IMR-90 (cell line): ENCODE results near the gene TBC1D4. TPM values are rescaled to one million over a fixed set of nuclear protein-coding genes. Genes with fewer than 3 reads are reported as not detected.

Source experiments
- ATAC-seq: fragments of 200-7000 bp; cut with Tn5 transposase; 2 replicates; pipeline ENCODE4 v1.9.1; 2020; ENCODE audit warnings: low read depth, mild to moderate bottlenecking, moderate library complexity
- BruUV-seq: library from RNA; stranded (reverse); fragments of 400-500 nt; replicated peaks from 2 replicates; lab custom pipeline; 2021; lab: Mats Ljungman, UMichigan
- CTCF ChIA-PET: fragments of 300-600 bp; formaldehyde crosslinking; extraction: SDS; loops from one replicate; lab custom pipeline; 2021; ENCODE audit warnings: antibody characterized with exemption; lab: Yijun Ruan, JAX
- POLR2A ChIA-PET: fragments of 300-600 bp; sonication (Branson Sonifier 250); formaldehyde crosslinking; loops from one replicate; lab custom pipeline; 2022; ENCODE audit warnings: antibody characterized with exemption; ENCODE audit not compliant: unreplicated experiment; lab: Charles Lee
- DNase-seq: peaks from one replicate; pipeline ENCODE4 v3.0.0; 2013
- H2AFZ ChIP-seq: replicated peaks from 2 replicates; pipeline ENCODE3; 2013; ENCODE audit warnings: low read length, mild to moderate bottlenecking; ENCODE audit not compliant: poor library complexity
- H2AK5ac ChIP-seq: 2 replicates; pipeline ENCODE4 v1.6.1; 2013; ENCODE audit warnings: low read depth, low read length, inconsistent platforms
- H2AK9ac ChIP-seq: replicated peaks from 2 replicates; pipeline ENCODE3; 2013; ENCODE audit warnings: mild to moderate bottlenecking, low read depth, low read length, moderate library complexity; ENCODE audit not compliant: poor library complexity
- H2BK120ac ChIP-seq: 2 replicates; pipeline ENCODE4 v1.6.1; 2013; ENCODE audit warnings: low read depth, low read length, inconsistent platforms
- H2BK15ac ChIP-seq: 3 replicates; pipeline ENCODE4 v1.6.1; 2013; ENCODE audit warnings: low read depth, low read length, inconsistent platforms
- H2BK20ac ChIP-seq: 2 replicates; pipeline ENCODE4 v1.6.1; 2013; ENCODE audit warnings: low read depth, mild to moderate bottlenecking, inconsistent platforms, low read length, moderate library complexity
- H2BK5ac ChIP-seq: 2 replicates; pipeline ENCODE4 v1.6.1; 2013; ENCODE audit warnings: mild to moderate bottlenecking, low read depth, low read length, inconsistent platforms; ENCODE audit not compliant: poor library complexity, severe bottlenecking
- H3K14ac ChIP-seq: replicated peaks from 2 replicates; pipeline ENCODE4 v1.6.1; 2013; ENCODE audit warnings: low read depth, low read length, inconsistent platforms
- H3K18ac ChIP-seq: 2 replicates; pipeline ENCODE4 v1.6.1; 2013; ENCODE audit warnings: low read depth, low read length, control low read depth
- H3K23ac ChIP-seq: 2 replicates; pipeline ENCODE4 v1.6.1; 2013; ENCODE audit warnings: low read depth, low read length, inconsistent platforms
- H3K27ac ChIP-seq: 2 replicates; pipeline ENCODE4 v1.5.1; 2013; ENCODE audit warnings: mild to moderate bottlenecking, control low read depth, low read length; ENCODE audit not compliant: insufficient read depth
- H3K27me3 ChIP-seq: 2 replicates; pipeline ENCODE4 v1.6.1; 2013; ENCODE audit warnings: low read length; ENCODE audit not compliant: control insufficient read depth, insufficient read depth
- H3K36me3 ChIP-seq: 2 replicates; pipeline ENCODE4 v1.6.1; 2013; ENCODE audit warnings: low read length, mixed read lengths; ENCODE audit not compliant: control insufficient read depth, insufficient read depth
- H3K4ac ChIP-seq: 2 replicates; pipeline ENCODE4 v1.6.1; 2013; ENCODE audit warnings: low read depth, low read length, inconsistent platforms
- H3K4me1 ChIP-seq: 2 replicates; pipeline ENCODE4 v1.6.1; 2013; ENCODE audit warnings: low read length, mixed read lengths; ENCODE audit not compliant: control insufficient read depth, insufficient read depth
- H3K4me2 ChIP-seq: 2 replicates; pipeline ENCODE4 v1.6.1; 2013; ENCODE audit warnings: low read depth, mild to moderate bottlenecking, control low read depth, low read length, moderate library complexity
- H3K4me3 ChIP-seq: 2 replicates; pipeline ENCODE4 v1.5.1; 2013; ENCODE audit warnings: low read depth, mild to moderate bottlenecking, control low read depth, low read length, moderate library complexity; ENCODE audit not compliant: insufficient read depth
- H3K56ac ChIP-seq: 2 replicates; pipeline ENCODE4 v1.6.1; 2013; ENCODE audit warnings: low read length, inconsistent platforms; ENCODE audit not compliant: insufficient read depth; ENCODE audit errors: extremely low read depth
- H3K79me1 ChIP-seq, 2 experiments: 2 replicates each; pipeline ENCODE4 v1.6.1; 2013; ENCODE audit warnings: low read length in 2 of 2, inconsistent platforms in 1 of 2, low read depth in 1 of 2
- H3K9ac ChIP-seq: 2 replicates; pipeline ENCODE4 v1.6.1; 2013; ENCODE audit warnings: low read depth, low read length, control low read depth
- H3K9me1 ChIP-seq: 2 replicates; pipeline ENCODE4 v1.6.1; 2013; ENCODE audit warnings: low read length, inconsistent platforms; ENCODE audit not compliant: insufficient read depth
- H3K9me3 ChIP-seq: 2 replicates; pipeline ENCODE4 v1.6.1; 2013; ENCODE audit warnings: low read length; ENCODE audit not compliant: control insufficient read depth, insufficient read depth
- H4K20me1 ChIP-seq: 2 replicates; pipeline ENCODE4 v1.6.1; 2013; ENCODE audit warnings: low read length, inconsistent platforms; ENCODE audit not compliant: insufficient read depth
- H4K5ac ChIP-seq: 2 replicates; pipeline ENCODE4 v1.6.1; 2013; ENCODE audit warnings: mild to moderate bottlenecking, low read depth, low read length, control low read depth
- H4K8ac ChIP-seq, 2 experiments: 2 replicates each; pipeline ENCODE4 v1.6.1; 2013; ENCODE audit warnings: low read depth in 2 of 2, low read length in 2 of 2, control low read depth in 1 of 2, inconsistent platforms in 1 of 2
- H4K91ac ChIP-seq: 2 replicates; pipeline ENCODE4 v1.6.1; 2013; ENCODE audit warnings: low read depth, low read length, inconsistent platforms; ENCODE audit not compliant: insufficient read depth
- CEBPB ChIP-seq: IDR thresholded peaks from 2 replicates; pipeline ENCODE4 v1.6.1; 2012; ENCODE audit warnings: low read depth, low read length, improper control_type of control experiment
- FOS ChIP-seq: fragments of 150-350 bp; IDR thresholded peaks from 2 replicates; pipeline ENCODE4 v1.6.1; 2016; ENCODE audit warnings: low read depth, low read length
- MAFK ChIP-seq: IDR thresholded peaks from 2 replicates; pipeline ENCODE4 v1.6.1; 2012; ENCODE audit warnings: low read depth, low read length, improper control_type of control experiment
- MAZ ChIP-seq: IDR thresholded peaks from 2 replicates; pipeline ENCODE4 v1.6.1; 2012; ENCODE audit warnings: low read depth, mild to moderate bottlenecking, low read length, improper control_type of control experiment, moderate library complexity, borderline replicate concordance
- RAD21 ChIP-seq: IDR thresholded peaks from 2 replicates; pipeline ENCODE4 v1.6.1; 2012; ENCODE audit warnings: low read length, improper control_type of control experiment
- RFX5 ChIP-seq: IDR thresholded peaks from 2 replicates; pipeline ENCODE4 v1.8.0; 2012; ENCODE audit warnings: low read depth, mild to moderate bottlenecking, low read length, moderate library complexity
- WGBS, 2 experiments: methylation state at CpG; one replicate each; pipeline versions ENCODE4 v1.1.5 to v1.1.7; 2013; ENCODE audit warnings: missing lambda C conversion rate in 2 of 2; ENCODE audit not compliant: insufficient read length in 1 of 2; ENCODE audit errors: extremely low coverage in 2 of 2; 5-methylcytosine and 5-hydroxymethylcytosine counted together
- dilution Hi-C: fragments of 300-500 bp; cut with HindIII; formaldehyde crosslinking; loops from one replicate; pipeline ENCODE4 v1.14.3; 2018; ENCODE audit warnings: low sequenced_read_pairs; ENCODE audit not compliant: unreplicated experiment
- in situ Hi-C: fragments of 300-500 bp; cut with MboI; formaldehyde crosslinking; loops from 3 replicates; pipeline ENCODE4 v1.14.3; 2019; ENCODE audit warnings: low sequenced_read_pairs, inconsistent platforms, mixed read lengths
- intact Hi-C: fragments of 100-400 bp; cut with micrococcal nuclease; formaldehyde crosslinking; loops from 2 replicates; pipeline ENCODE4 v1.10.0; 2022
- polyA plus RNA-seq, 3 experiments: library from polyadenylated mRNA; depleted of rRNA; stranded (reverse); fragments of >200 nt; gene quantifications; 2 replicates each; pipeline ENCODE4 v1.2.3, GENCODE V29; 2012; ENCODE audit warnings: low replicate concordance in 1 of 3
- total RNA-seq: library from RNA; depleted of rRNA; stranded (reverse); fragments of >200 nt; gene quantifications from 2 replicates; pipeline ENCODE4 v1.2.3, GENCODE V29; 2012
- TF ChIP-seq, protein P1 (sequence below): fragments of 150-350 bp; IDR thresholded peaks from 2 replicates; pipeline ENCODE4 v1.6.1; 2017; ENCODE audit warnings: mild to moderate bottlenecking, antibody characterized with exemption, low read length, low read depth
- TF ChIP-seq, protein P2 (sequence below): conservative IDR thresholded peaks from 2 replicates; pipeline ENCODE4 v1.5.1; 2012; ENCODE audit warnings: mild to moderate bottlenecking, low read depth, low read length, improper control_type of control experiment

The TBC1D4 gene
- total and polyA plus RNA-seq, 2 of the 4 experiments (the other 2 are of a cell fraction), result 7.5 to 22.8 TPM

DNA sequence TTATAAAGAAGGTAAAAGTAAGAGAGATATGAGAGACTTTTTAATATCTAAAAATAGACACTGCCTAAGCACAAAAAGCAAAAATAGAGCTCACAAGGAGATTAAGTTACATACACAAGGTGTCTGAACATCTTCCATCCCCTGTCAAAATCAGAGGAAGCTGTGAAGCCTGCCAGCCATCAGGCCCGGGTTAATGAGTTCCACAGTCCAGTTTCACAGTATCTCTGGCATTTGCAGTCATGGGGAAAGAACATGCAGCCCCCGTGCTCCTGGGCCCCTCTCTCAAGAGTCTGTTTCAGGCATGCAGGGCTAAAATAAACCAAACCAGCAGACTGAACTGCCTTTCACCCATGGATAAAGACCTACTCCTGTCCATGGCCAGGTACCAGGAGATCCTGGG lies 79.2 kb downstream of the TBC1D4 start:
- Histone ChIP-seq H3K4me2 (no peak overlapping the region), H3K4ac (no peak overlapping the region), H3K9me3 (peaks cover 7% of the 10 kb centered on the region), H2AFZ (no peak overlapping the region), H3K18ac (no peak overlapping the region), H2AK5ac (no peak overlapping the region), H3K36me3 (no peaks in the 10 kb centered on the region), H4K5ac (no peak overlapping the region), H3K56ac (no peak overlapping the region), H4K20me1 (no peaks in the 10 kb centered on the region), H2AK9ac (no peak overlapping the region), H3K4me3 (no peak overlapping the region), H3K4me1 (peaks cover 7% of the 10 kb centered on the region), H2BK5ac (no peak overlapping the region), H2BK20ac (no peak overlapping the region), H2BK15ac (no peak overlapping the region), H3K14ac (no peak overlapping the region), H3K27me3 (no peaks in the 10 kb centered on the region), H4K91ac (no peak overlapping the region), H3K9ac (no peak overlapping the region), H3K27ac (no peak overlapping the region), H4K8ac (no peak overlapping the region), H3K79me1 (peaks cover 3 to 5% of the 10 kb centered on the region in 2 experiments; a peak in 2 of 4 replicates), H3K9me1 (no peaks in the 10 kb centered on the region), H2BK120ac (no peak overlapping the region), H3K23ac (no peak overlapping the region)
- BruUV-seq, result no TSS peak
- POLR2A ChIA-PET, result no interaction called here
- in situ Hi-C loops, result no loop called here
- intact Hi-C loops, result no loop called here
- TF ChIP-seq, protein P1, sequence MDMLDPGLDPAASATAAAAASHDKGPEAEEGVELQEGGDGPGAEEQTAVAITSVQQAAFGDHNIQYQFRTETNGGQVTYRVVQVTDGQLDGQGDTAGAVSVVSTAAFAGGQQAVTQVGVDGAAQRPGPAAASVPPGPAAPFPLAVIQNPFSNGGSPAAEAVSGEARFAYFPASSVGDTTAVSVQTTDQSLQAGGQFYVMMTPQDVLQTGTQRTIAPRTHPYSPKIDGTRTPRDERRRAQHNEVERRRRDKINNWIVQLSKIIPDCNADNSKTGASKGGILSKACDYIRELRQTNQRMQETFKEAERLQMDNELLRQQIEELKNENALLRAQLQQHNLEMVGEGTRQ, result no peak
- no peak for TF ChIP-seq MAZ
- TF ChIP-seq, protein P2, sequence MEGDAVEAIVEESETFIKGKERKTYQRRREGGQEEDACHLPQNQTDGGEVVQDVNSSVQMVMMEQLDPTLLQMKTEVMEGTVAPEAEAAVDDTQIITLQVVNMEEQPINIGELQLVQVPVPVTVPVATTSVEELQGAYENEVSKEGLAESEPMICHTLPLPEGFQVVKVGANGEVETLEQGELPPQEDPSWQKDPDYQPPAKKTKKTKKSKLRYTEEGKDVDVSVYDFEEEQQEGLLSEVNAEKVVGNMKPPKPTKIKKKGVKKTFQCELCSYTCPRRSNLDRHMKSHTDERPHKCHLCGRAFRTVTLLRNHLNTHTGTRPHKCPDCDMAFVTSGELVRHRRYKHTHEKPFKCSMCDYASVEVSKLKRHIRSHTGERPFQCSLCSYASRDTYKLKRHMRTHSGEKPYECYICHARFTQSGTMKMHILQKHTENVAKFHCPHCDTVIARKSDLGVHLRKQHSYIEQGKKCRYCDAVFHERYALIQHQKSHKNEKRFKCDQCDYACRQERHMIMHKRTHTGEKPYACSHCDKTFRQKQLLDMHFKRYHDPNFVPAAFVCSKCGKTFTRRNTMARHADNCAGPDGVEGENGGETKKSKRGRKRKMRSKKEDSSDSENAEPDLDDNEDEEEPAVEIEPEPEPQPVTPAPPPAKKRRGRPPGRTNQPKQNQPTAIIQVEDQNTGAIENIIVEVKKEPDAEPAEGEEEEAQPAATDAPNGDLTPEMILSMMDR, result no peak
- TF ChIP-seq FOS, result no peak
- no peak for TF ChIP-seq RAD21
- TF ChIP-seq MAFK, result no peak
- TF ChIP-seq RFX5, result no peak
- TF ChIP-seq CEBPB, result no peak
- ATAC-seq (no peak), DNase-seq (no peak)
- CTCF ChIA-PET, result no interaction called here
- dilution Hi-C loops, result no loop called here
- 0% methylated on average over 1 of the region's 2 CpGs; no CpG with 5 or more reads in 1 of the 2 experiments for WGBS, 2 experiments
